ENCODE results near the gene CLIC4.

Gene CLIC4

GRCh38 chr1:24830680-24831272, 85.5 kb downstream of the CLIC4 start:
- in situ Hi-C loops (cut with HindIII; ENCODE audit: low pct_ligation_motif_present, low pct_unique_long_range_greater_than_20kb, low sequenced_read_pairs) = no loop called here
- DNase-seq = peak; percentile 68

- DNase-seq = no peak
- in situ Hi-C loops (cut with HindIII; ENCODE audit: low pct_ligation_motif_present, low pct_unique_long_range_greater_than_20kb, low sequenced_read_pairs) = no loop called here
Observed at GRCh38 chr1:24841593-24841992, 96.3 kb downstream of the CLIC4 start.

GRCh38 chr1:24846671-24847070, 101.4 kb downstream of the CLIC4 start:
- no peak for DNase-seq
- in situ Hi-C loops (cut with HindIII; ENCODE audit: low pct_ligation_motif_present, low pct_unique_long_range_greater_than_20kb, low sequenced_read_pairs) = no loop called here

- DNase-seq = peak; percentile 75
- in situ Hi-C loops (cut with HindIII; ENCODE audit: low pct_ligation_motif_present, low pct_unique_long_range_greater_than_20kb, low sequenced_read_pairs) = no loop called here
Observed at GRCh38 chr1:24847995-24848881, 103.0 kb downstream of the CLIC4 start.

GRCh38 chr1:24849672-24850295, 104.5 kb downstream of the CLIC4 start:
- in situ Hi-C loops (cut with HindIII; ENCODE audit: low pct_ligation_motif_present, low pct_unique_long_range_greater_than_20kb, low sequenced_read_pairs) = no loop called here
- DNase-seq = peak; percentile 18

GRCh38 chr1:24850328-24850920, 105.2 kb downstream of the CLIC4 start:
- no peak for DNase-seq

GRCh38 chr1:24853649-24854048, 108.4 kb downstream of the CLIC4 start:
- DNase-seq = no peak
- in situ Hi-C loops (cut with HindIII; ENCODE audit: low pct_ligation_motif_present, low pct_unique_long_range_greater_than_20kb, low sequenced_read_pairs) = no loop called here

More at GRCh38 chr1:24850328-24850920, 105.2 kb downstream of the CLIC4 start:
- in situ Hi-C loops (cut with HindIII; ENCODE audit: low pct_ligation_motif_present, low pct_unique_long_range_greater_than_20kb, low sequenced_read_pairs) = no loop called here

- in situ Hi-C loops (cut with HindIII; ENCODE audit: low pct_ligation_motif_present, low pct_unique_long_range_greater_than_20kb, low sequenced_read_pairs) = no loop called here
- DNase-seq = no peak
Observed at GRCh38 chr1:24855474-24855873, 110.2 kb downstream of the CLIC4 start.

GRCh38 chr1:24856787-24857506, 111.7 kb downstream of the CLIC4 start:
- DNase-seq = no peak
- in situ Hi-C loops (cut with HindIII; ENCODE audit: low pct_ligation_motif_present, low pct_unique_long_range_greater_than_20kb, low sequenced_read_pairs) = no loop called here

GRCh38 chr1:24857507-24858133, 112.4 kb downstream of the CLIC4 start:
- in situ Hi-C loops (cut with HindIII; ENCODE audit: low pct_ligation_motif_present, low pct_unique_long_range_greater_than_20kb, low sequenced_read_pairs) = no loop called here
- DNase-seq = no peak

GRCh38 chr1:24858277-24858676, 113.0 kb downstream of the CLIC4 start:
- no peak for DNase-seq
- in situ Hi-C loops (cut with HindIII; ENCODE audit: low pct_ligation_motif_present, low pct_unique_long_range_greater_than_20kb, low sequenced_read_pairs) = no loop called here

GRCh38 chr1:24859063-24860010, 114.1 kb downstream of the CLIC4 start:
- DNase-seq = no peak
- in situ Hi-C loops (cut with HindIII; ENCODE audit: low pct_ligation_motif_present, low pct_unique_long_range_greater_than_20kb, low sequenced_read_pairs) = no loop called here

- DNase-seq = no peak
- in situ Hi-C loops (cut with HindIII; ENCODE audit: low pct_ligation_motif_present, low pct_unique_long_range_greater_than_20kb, low sequenced_read_pairs) = no loop called here
Observed at GRCh38 chr1:24860841-24861240, 115.6 kb downstream of the CLIC4 start.

- no peak for DNase-seq
- in situ Hi-C loops (cut with HindIII; ENCODE audit: low pct_ligation_motif_present, low pct_unique_long_range_greater_than_20kb, low sequenced_read_pairs) = no loop called here
Observed at GRCh38 chr1:24861821-24862727, 116.8 kb downstream of the CLIC4 start.

- in situ Hi-C loops (cut with HindIII; ENCODE audit: low pct_ligation_motif_present, low pct_unique_long_range_greater_than_20kb, low sequenced_read_pairs) = no loop called here
- no peak for DNase-seq
Observed at GRCh38 chr1:24862775-24863483, 117.7 kb downstream of the CLIC4 start.

- DNase-seq = no peak
- in situ Hi-C loops (cut with HindIII; ENCODE audit: low pct_ligation_motif_present, low pct_unique_long_range_greater_than_20kb, low sequenced_read_pairs) = no loop called here
Observed at GRCh38 chr1:24864370-24864777, 119.1 kb downstream of the CLIC4 start.
